H1 (cell line): ENCODE results near the gene MICALL2.

Experiments
- SRF ChIP-seq: IDR thresholded peaks from 2 replicates; pipeline ENCODE4 v1.6.1; 2011; ENCODE audit warnings: mild to moderate bottlenecking, low read depth, low read length, moderate library complexity
- TEAD4 ChIP-seq: IDR thresholded peaks from 2 replicates; pipeline ENCODE4 v1.6.1; 2012; ENCODE audit warnings: low read depth, low read length, inconsistent platforms, mixed read lengths
- TF ChIP-seq, protein P1 (sequence below), 3 experiments: IDR thresholded peaks; 1 replicate in 2 of 3; 2 replicates in 1 of 3; pipeline versions ENCODE4 v1.5.1 to v1.6.1; 2011; ENCODE audit warnings: low read length in 3 of 3, mild to moderate bottlenecking in 3 of 3, inconsistent platforms in 2 of 3, low read depth in 1 of 3, moderate library complexity in 1 of 3; ENCODE audit not compliant: insufficient read depth in 1 of 3; ENCODE audit errors: control extremely low read depth in 1 of 3
- TF ChIP-seq, protein P2 (sequence below): IDR thresholded peaks from 2 replicates; pipeline ENCODE4 v1.6.1; 2012; ENCODE audit warnings: inconsistent platforms

DNA sequence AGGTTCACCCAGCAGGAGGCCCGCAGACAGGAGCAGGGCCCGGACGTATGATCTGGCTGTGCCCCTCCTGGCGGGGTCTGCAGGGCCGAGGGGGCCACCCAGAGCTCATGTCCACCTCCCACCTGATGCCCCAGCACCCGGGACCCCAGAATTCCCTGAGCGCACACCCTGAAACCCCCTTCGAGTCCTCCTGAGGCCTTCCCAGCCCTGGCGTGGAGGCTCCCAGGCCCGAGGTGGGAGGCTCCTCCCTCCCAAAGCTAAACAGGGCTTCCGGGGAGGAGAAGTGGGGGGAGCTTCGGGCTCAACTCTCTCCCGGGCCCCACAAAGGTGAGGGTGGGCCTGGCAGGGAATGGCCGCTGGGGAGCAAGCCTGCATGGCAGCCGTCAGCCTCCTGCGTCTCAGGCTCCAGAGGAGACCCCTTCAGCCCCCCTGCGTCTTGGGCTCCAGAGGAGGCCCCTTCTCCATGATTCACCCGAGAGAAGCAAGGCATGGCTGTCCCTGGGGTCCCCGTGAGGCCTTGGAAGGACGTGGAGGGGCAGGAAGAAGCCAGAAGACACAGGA is 30.2 kb downstream of the MICALL2 start:
- TF ChIP-seq, protein P1, sequence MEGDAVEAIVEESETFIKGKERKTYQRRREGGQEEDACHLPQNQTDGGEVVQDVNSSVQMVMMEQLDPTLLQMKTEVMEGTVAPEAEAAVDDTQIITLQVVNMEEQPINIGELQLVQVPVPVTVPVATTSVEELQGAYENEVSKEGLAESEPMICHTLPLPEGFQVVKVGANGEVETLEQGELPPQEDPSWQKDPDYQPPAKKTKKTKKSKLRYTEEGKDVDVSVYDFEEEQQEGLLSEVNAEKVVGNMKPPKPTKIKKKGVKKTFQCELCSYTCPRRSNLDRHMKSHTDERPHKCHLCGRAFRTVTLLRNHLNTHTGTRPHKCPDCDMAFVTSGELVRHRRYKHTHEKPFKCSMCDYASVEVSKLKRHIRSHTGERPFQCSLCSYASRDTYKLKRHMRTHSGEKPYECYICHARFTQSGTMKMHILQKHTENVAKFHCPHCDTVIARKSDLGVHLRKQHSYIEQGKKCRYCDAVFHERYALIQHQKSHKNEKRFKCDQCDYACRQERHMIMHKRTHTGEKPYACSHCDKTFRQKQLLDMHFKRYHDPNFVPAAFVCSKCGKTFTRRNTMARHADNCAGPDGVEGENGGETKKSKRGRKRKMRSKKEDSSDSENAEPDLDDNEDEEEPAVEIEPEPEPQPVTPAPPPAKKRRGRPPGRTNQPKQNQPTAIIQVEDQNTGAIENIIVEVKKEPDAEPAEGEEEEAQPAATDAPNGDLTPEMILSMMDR (IDR thresholded peaks at IDR 0.05; ENCODE audit: control extremely low read depth in 1 of 3, insufficient read depth in 1 of 3, low read depth in 1 of 3, low read length in 3 of 3), result no peak
- TF ChIP-seq, protein P2, sequence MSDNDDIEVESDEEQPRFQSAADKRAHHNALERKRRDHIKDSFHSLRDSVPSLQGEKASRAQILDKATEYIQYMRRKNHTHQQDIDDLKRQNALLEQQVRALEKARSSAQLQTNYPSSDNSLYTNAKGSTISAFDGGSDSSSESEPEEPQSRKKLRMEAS, result no peak
- TF ChIP-seq SRF (no peak), TEAD4 (no peak)
